Right cardiac atrium (tissue), 5 donors: Measurements from ENCODE around the gene FSD1L. TPM values are rescaled to one million over a fixed set of nuclear protein-coding genes. Genes with fewer than 3 reads are reported as not detected.
A peak's percentile ranks its signal among the peaks of the same experiment; 100 is the strongest.

Experiments used
- ATAC-seq, 2 donors: fragments of 200-7000 bp; cut with Tn5 transposase; one replicate each; pipeline versions ENCODE4 v1.8.0 to v1.9.1; 2020; ENCODE audit warnings: moderate library complexity in 2 of 2, mild to moderate bottlenecking in 1 of 2
- DNase-seq, 3 donors: peaks; one replicate each; pipeline ENCODE4 v3.0.0-alpha.2; 2020
- H3K27ac ChIP-seq: one replicate; pipeline ENCODE4 v1.5.1; 2013; ENCODE audit warnings: mild to moderate bottlenecking, low read length, control low read depth, moderate library complexity
- H3K27me3 ChIP-seq: one replicate; pipeline ENCODE4 v1.6.1; 2013; ENCODE audit not compliant: control insufficient read depth, insufficient read depth
- H3K4me1 ChIP-seq: one replicate; pipeline ENCODE4 v1.6.1; 2013; ENCODE audit warnings: low read length; ENCODE audit not compliant: control insufficient read depth, insufficient read depth
- H3K4me3 ChIP-seq: one replicate; pipeline ENCODE4 v1.5.1; 2013; ENCODE audit warnings: low read length, control low read depth
- H3K9me3 ChIP-seq: one replicate; pipeline ENCODE4 v1.6.1; 2013; ENCODE audit warnings: low read length; ENCODE audit not compliant: control insufficient read depth
- WGBS: extraction: QIAGEN DNeasy Blood & Tissue Kit; methylation state at CpG from one replicate; pipeline ENCODE4 v1.1.7; 2013; 5-methylcytosine and 5-hydroxymethylcytosine counted together
- intact Hi-C, 4 donors: fragments of 100-400 bp; cut with DNase I; formaldehyde crosslinking; loops; one replicate each; pipeline versions ENCODE4 v1.11.0 to v1.14.0; 2022 to 2023
- polyA plus RNA-seq: library from polyadenylated mRNA; stranded (reverse); fragments of 200-250 nt; gene quantifications from one replicate; pipeline ENCODE4 v1.2.3, GENCODE V29; 2013
- total RNA-seq, 4 donors: library from RNA; stranded (reverse); fragmentation: NEBNext Ultra II Directional; extraction: Animal tissue kit (Norgen Biotek cat#: 25700); gene quantifications; one replicate each; pipeline ENCODE4 v1.2.1, GENCODE V29; 2021
- donor health status: healthy with polysubstance abuse.
- donor health status: DM: no; HTN: yes; CAD: no.
- donor health status: DM: no; HTN: no; CAD: no.
- donor health status: DM: no; HTN: yes; CAD: no; lungs with severe emphysema.
- donor health status: DM: yes; HTN: yes; CAD: no.

FSD1L gene
- total and polyA plus RNA-seq, 5 donors, result 1.0 to 5.3 (median 3.3) TPM

DNA sequence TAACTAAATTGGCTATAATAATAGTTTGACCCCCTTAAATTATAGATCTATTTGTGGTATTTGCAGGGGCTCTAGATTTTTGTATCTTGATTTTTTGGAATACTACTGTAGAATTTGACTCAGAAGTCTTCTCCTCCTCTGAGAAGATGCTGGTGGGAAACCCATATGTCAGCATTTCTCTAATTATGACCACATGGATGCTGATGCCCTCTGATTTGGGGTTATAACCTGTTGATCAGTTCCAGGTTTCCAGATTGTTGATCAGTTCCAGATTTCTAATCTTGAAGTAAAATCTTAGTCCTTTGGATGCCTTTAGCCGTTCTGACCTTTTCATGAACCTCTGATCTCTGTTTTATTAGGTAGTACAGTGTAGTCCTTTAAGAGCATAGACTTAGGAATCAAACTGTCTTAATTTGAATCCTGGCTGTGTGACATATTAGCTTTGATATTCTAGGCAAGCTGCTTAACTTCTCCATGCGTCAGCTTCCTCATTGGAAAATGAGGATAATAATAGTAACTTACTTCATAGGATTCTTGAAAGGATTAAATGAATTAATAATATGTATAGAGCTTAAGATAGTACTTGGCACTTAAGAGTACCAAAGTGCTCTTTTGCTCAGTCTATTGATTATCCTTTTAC lies 8.1 kb downstream of the FSD1L start:
- ATAC-seq (peak in 1 of 2 donors; percentile 20), DNase-seq (no peak)
- intact Hi-C loops, result no loop called here
- no peak overlapping the region for H3K27ac ChIP-seq
- no peak overlapping the region for H3K4me3 ChIP-seq
- WGBS, result 62% methylated on average over 2 of the region's 2 CpGs
- no peaks in the 10 kb centered on the region for H3K9me3 ChIP-seq
- no peaks in the 10 kb centered on the region for H3K27me3 ChIP-seq
- H3K4me1 ChIP-seq, result no peaks in the 10 kb centered on the region

- Histone ChIP-seq H3K27ac (peak overlapping the region; percentile 18), H3K27me3 (no peaks in the 10 kb centered on the region), H3K4me1 (no peaks in the 10 kb centered on the region), H3K4me3 (no peak overlapping the region), H3K9me3 (no peaks in the 10 kb centered on the region)
- WGBS, result 85% methylated on average over 15 of the region's 15 CpGs
- DNase-seq (peak; percentile 23 to 70 (median 56)), ATAC-seq (peak; percentile 74 to 77)
- intact Hi-C loops, result no loop called here
Observed at GRCh38 chr9:105457560-105458294, 9.9 kb downstream of the FSD1L start.

DNA sequence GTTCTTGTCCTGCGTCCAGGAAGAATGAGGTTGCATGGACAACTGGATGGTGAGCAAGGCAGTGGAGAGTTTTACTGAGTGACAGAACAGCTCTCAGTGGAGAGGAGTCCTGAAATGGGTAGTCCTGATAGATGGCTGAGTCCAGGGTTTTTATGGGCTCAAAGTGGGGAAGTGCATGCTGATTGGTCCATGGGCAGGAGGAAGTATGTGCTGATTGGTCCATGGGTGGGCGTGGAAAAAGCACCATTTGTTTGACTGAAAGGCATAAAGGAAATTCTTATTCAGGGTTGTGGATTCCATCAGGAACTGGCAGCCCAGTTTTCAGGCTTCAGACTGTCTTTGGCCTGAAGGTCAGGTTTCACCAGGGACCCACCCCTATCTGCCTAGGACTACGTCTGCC lies 10.6 kb downstream of the FSD1L start:
- no peaks in the 10 kb centered on the region for H3K27me3 ChIP-seq
- DNase-seq (no peak), ATAC-seq (peak; percentile 29 to 53)
- H3K4me3 ChIP-seq, result no peak overlapping the region
- H3K27ac ChIP-seq, result no peak overlapping the region
- no peaks in the 10 kb centered on the region for H3K9me3 ChIP-seq
- whole genome bisulfite sequencing, result 90% methylated on average over 3 of the region's 3 CpGs
- intact Hi-C loops, result no loop called here
- H3K4me1 ChIP-seq, result no peaks in the 10 kb centered on the region

DNA sequence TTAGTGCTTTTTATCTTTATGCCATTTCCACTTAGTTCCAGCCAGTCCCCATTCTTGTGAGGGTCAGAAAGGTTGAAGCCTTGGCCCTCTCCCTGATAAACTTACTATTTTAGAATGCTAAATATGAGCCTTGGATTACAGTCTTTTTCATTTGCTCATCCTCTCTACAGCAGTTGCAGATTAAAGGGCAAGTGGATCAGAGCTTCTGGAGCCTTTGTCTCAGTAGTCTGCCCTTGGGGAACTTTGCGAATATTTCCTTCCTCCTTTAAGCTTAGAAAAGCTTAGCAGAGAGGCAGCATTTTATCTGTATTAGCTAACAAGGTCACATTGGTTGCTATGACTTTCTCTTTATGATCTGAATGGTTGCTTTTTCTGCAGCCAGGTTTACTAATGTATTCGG lies 11.5 kb downstream of the FSD1L start:
- 47% methylated on average over 2 of the region's 2 CpGs for WGBS
- intact Hi-C loops, result no loop called here
- Histone ChIP-seq H3K4me1 (no peaks in the 10 kb centered on the region), H3K27me3 (no peaks in the 10 kb centered on the region), H3K27ac (no peak overlapping the region), H3K4me3 (no peak overlapping the region), H3K9me3 (no peaks in the 10 kb centered on the region)
- DNase-seq, result no peak
- ATAC-seq, result no peak

DNA sequence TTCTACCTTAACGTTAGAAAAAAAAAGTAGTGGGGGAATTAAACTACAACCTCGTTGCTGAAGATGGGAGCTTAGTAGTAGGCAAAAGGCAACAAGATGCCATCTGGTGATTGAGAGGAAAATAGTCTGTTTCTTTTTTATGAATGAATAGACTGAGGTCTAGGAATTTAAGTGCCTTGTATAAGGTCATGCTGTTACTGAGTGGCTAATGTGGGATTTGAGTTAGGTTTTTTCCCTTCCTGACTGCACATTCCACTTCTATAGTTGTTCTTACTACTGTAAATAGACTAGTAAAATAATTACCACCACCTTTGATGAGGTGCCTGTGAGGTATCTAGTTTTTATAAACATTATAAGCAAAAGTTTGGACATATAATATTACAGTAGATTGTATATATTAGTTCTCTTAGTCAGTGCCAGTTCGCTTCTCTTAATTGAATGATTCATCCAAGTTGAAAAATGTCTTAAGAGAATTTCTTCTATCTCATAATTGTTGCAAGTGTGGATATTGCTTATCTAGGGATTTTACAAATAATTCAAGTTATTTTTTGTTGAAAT lies 19.1 kb downstream of the FSD1L start:
- 89% methylated on average over 3 of the region's 3 CpGs for WGBS
- no peaks in the 10 kb centered on the region for H3K27me3 ChIP-seq
- DNase-seq (no peak), ATAC-seq (no peak)
- no peak overlapping the region for H3K4me3 ChIP-seq
- H3K9me3 ChIP-seq, result no peaks in the 10 kb centered on the region
- intact Hi-C loops, result no loop called here
- no peak overlapping the region for H3K27ac ChIP-seq
- H3K4me1 ChIP-seq, result no peaks in the 10 kb centered on the region

- H3K4me1 ChIP-seq, result no peaks in the 10 kb centered on the region
- no peak overlapping the region for H3K27ac ChIP-seq
- WGBS, result 96% methylated on average over 1 of the region's 1 CpG
- intact Hi-C loops, result no loop called here
- no peaks in the 10 kb centered on the region for H3K27me3 ChIP-seq
- H3K4me3 ChIP-seq, result no peak overlapping the region
- ATAC-seq (no peak), DNase-seq (no peak)
- no peaks in the 10 kb centered on the region for H3K9me3 ChIP-seq
Observed at GRCh38 chr9:105468875-105469274, 21.0 kb downstream of the FSD1L start.

- WGBS, result 94% methylated on average over 2 of the region's 2 CpGs
- Histone ChIP-seq H3K4me1 (no peaks in the 10 kb centered on the region), H3K27ac (no peak overlapping the region), H3K9me3 (no peaks in the 10 kb centered on the region), H3K27me3 (no peaks in the 10 kb centered on the region), H3K4me3 (no peak overlapping the region)
- intact Hi-C loops, result no loop called here
- ATAC-seq, result no peak
- no peak for DNase-seq
Observed at GRCh38 chr9:105473221-105473620, 25.4 kb downstream of the FSD1L start.

DNA sequence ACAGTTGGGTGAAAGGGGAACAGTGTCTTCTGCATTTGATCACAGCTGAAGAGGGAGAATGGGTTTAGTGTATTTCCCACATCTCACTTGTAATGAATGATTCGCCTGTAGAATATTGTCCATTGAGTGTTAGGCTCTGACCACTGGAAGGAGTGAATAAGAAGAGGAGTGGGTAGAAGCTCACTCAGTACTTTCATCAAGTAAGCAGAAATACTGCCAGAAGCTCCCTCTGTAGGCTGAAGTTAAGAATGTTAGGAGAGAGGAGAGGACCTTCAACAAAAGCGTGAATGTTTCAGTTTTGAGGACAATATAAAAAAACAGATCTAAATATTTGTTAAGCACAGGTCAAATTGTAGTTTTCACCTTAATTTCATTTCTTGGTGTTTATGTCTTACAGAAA lies 27.5 kb downstream of the FSD1L start:
- no peak for DNase-seq
- WGBS, result 67% methylated on average over 2 of the region's 2 CpGs
- Histone ChIP-seq H3K27me3 (no peaks in the 10 kb centered on the region), H3K27ac (no peak overlapping the region), H3K9me3 (no peaks in the 10 kb centered on the region), H3K4me1 (no peaks in the 10 kb centered on the region), H3K4me3 (no peak overlapping the region)
- no peak for ATAC-seq
- intact Hi-C loops, result no loop called here

DNA sequence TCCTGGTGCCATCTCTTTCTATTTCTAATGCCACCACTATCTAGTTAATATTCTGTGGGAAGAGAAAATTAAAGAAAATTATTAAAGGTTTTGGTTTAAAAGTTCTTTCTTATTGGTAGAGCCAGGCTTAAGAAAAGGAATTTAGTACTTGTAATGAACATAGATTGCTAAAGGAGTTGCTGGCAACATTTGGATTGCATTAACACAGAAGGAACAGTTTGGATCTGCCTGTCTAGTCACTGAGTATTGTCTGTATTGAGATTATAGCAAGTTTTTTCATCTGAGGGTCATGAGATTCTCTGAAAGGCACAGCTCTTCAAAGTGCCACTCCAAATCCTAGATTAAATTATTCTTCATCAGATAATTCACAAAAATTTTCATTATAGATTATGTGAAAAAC lies 32.0 kb downstream of the FSD1L start:
- Histone ChIP-seq H3K9me3 (no peaks in the 10 kb centered on the region), H3K27me3 (no peaks in the 10 kb centered on the region), H3K4me1 (no peaks in the 10 kb centered on the region), H3K27ac (no peak overlapping the region), H3K4me3 (no peak overlapping the region)
- ATAC-seq (no peak), DNase-seq (no peak)
- intact Hi-C loops, result loop anchor here in 1 of 4 donors (10.0 kb wide), 1 partner anchor 55 kb away; no protein-coding TSS in a partner anchor

- H3K4me1 ChIP-seq, result no peaks in the 10 kb centered on the region
- DNase-seq, result no peak
- no peak overlapping the region for H3K4me3 ChIP-seq
- no peak for ATAC-seq
- no peak overlapping the region for H3K27ac ChIP-seq
- intact Hi-C loops, result loop anchor here in 1 of 4 donors (10.0 kb wide), 1 partner anchor 59 kb away; no protein-coding TSS in a partner anchor
- H3K9me3 ChIP-seq, result no peaks in the 10 kb centered on the region
- no peaks in the 10 kb centered on the region for H3K27me3 ChIP-seq
Observed at GRCh38 chr9:105483618-105484017, 35.8 kb downstream of the FSD1L start.

DNA sequence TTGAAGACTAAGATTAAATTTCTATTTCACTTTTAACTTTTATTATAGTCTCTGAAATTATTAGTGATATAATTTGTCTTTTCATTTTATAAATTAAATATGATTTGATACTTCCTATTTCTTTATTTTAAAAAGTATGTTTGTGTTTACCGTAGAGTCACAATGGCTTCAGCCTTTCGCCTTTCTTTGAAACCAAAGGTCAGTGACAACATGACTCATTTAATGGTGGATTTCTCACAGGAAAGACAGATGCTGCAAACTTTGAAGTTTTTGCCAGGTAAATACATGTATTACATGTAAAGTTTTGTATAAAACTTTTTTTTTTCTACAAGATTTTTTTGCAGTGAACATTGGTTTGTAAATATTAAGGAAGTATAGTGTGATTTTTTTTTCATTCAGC lies 36.4 kb downstream of the FSD1L start:
- no peak overlapping the region for H3K4me3 ChIP-seq
- DNase-seq (no peak), ATAC-seq (no peak)
- no peaks in the 10 kb centered on the region for H3K4me1 ChIP-seq
- H3K27ac ChIP-seq, result no peak overlapping the region
- H3K9me3 ChIP-seq, result no peaks in the 10 kb centered on the region
- H3K27me3 ChIP-seq, result no peaks in the 10 kb centered on the region
- intact Hi-C loops, result loop anchor here in 1 of 4 donors (10.0 kb wide), 1 partner anchor 59 kb away; no protein-coding TSS in a partner anchor
- WGBS, result 98% methylated on average over 2 of the region's 2 CpGs
